ENCODE results near the gene AKAP6.

- TF ChIP-seq CTCF (IDR thresholded peaks at IDR 0.05) (no peak), POLR2A (IDR thresholded peaks at IDR 0.05) (no peak)
Measured at GRCh38 chr14:32514236-32514635, 185.1 kb downstream of the AKAP6 start.

Measured in adrenal gland (tissue), 5 donors.